Measurements from ENCODE around the gene EFNA5. TPM values are rescaled to one million over a fixed set of nuclear protein-coding genes. Genes with fewer than 3 reads are reported as not detected.

Gene EFNA5
- total RNA-seq, 1 donor from 2014 or later: 38.9 TPM

- Mint-ChIP-seq H3K4me3 (ENCODE audit: unreplicated experiment) (no peak overlapping the region), H3K27me3 (ENCODE audit: low read depth) (no peaks in the 10 kb centered on the region), H3K36me3 (ENCODE audit: low read depth) (no peaks in the 10 kb centered on the region), H3K9me3 (ENCODE audit: low read depth) (no peaks in the 10 kb centered on the region), H3K4me1 (ENCODE audit: low read depth) (peaks cover 20% of the 10 kb centered on the region), H3K27ac (ENCODE audit: unreplicated experiment) (no peak overlapping the region)
- no peak for TF ChIP-seq CTCF (IDR thresholded peaks at IDR 0.05)
- DNase-seq (ENCODE audit: low spot score): no peak
Measured at GRCh38 chr5:107512029-107512428, 158.7 kb downstream of the EFNA5 start.

- no peak for TF ChIP-seq CTCF (IDR thresholded peaks at IDR 0.05)
- H3K27me3 Mint-ChIP-seq (ENCODE audit: low read depth): no peaks in the 10 kb centered on the region
- H3K4me1 Mint-ChIP-seq (ENCODE audit: low read depth): peaks cover 16% of the 10 kb centered on the region
- no peak overlapping the region for H3K4me3 Mint-ChIP-seq (ENCODE audit: unreplicated experiment)
- no peaks in the 10 kb centered on the region for H3K9me3 Mint-ChIP-seq (ENCODE audit: low read depth)
- no peaks in the 10 kb centered on the region for H3K36me3 Mint-ChIP-seq (ENCODE audit: low read depth)
- no peak overlapping the region for H3K27ac Mint-ChIP-seq (ENCODE audit: unreplicated experiment)
- no peak for DNase-seq (ENCODE audit: low spot score)
Measured at GRCh38 chr5:107510125-107510524, 160.6 kb downstream of the EFNA5 start.

DNA sequence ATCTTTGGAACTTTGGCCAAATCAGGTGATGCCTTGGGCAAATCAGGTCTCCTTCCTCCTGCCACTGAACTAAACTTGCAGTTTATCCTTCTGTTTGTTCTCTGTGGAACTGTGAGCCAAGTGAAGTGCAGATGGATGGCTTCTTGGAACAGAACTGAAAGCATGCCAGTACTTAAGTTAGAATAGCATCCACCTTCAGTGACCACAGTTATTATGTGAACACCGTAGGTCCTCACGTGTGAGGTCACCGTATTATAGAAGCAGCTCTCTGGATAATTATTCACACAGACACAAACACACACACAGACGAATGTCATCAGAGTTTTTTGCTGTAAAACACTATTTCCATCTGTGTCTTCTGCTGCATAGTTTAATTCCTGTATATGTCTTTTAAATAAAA, 162.6 kb downstream of the EFNA5 start:
- no peak overlapping the region for H3K4me3 Mint-ChIP-seq (ENCODE audit: unreplicated experiment)
- no peaks in the 10 kb centered on the region for H3K36me3 Mint-ChIP-seq (ENCODE audit: low read depth)
- DNase-seq (ENCODE audit: low spot score): no peak
- no peak overlapping the region for H3K27ac Mint-ChIP-seq (ENCODE audit: unreplicated experiment)
- H3K27me3 Mint-ChIP-seq (ENCODE audit: low read depth): no peaks in the 10 kb centered on the region
- H3K9me3 Mint-ChIP-seq (ENCODE audit: low read depth): no peaks in the 10 kb centered on the region
- no peak for TF ChIP-seq CTCF (IDR thresholded peaks at IDR 0.05)
- H3K4me1 Mint-ChIP-seq (ENCODE audit: low read depth): peaks cover 4% of the 10 kb centered on the region

- no peak overlapping the region for H3K4me3 Mint-ChIP-seq (ENCODE audit: unreplicated experiment)
- no peaks in the 10 kb centered on the region for H3K36me3 Mint-ChIP-seq (ENCODE audit: low read depth)
- no peak for DNase-seq (ENCODE audit: low spot score)
- peaks cover 9% of the 10 kb centered on the region for H3K4me1 Mint-ChIP-seq (ENCODE audit: low read depth)
- H3K27me3 Mint-ChIP-seq (ENCODE audit: low read depth): no peaks in the 10 kb centered on the region
- no peaks in the 10 kb centered on the region for H3K9me3 Mint-ChIP-seq (ENCODE audit: low read depth)
- H3K27ac Mint-ChIP-seq (ENCODE audit: unreplicated experiment): no peak overlapping the region
- no peak for TF ChIP-seq CTCF (IDR thresholded peaks at IDR 0.05)
Measured at GRCh38 chr5:107505763-107506534, 164.8 kb downstream of the EFNA5 start.

- Mint-ChIP-seq H3K36me3 (ENCODE audit: low read depth) (no peaks in the 10 kb centered on the region), H3K4me1 (ENCODE audit: low read depth) (peaks cover 9% of the 10 kb centered on the region), H3K9me3 (ENCODE audit: low read depth) (no peaks in the 10 kb centered on the region), H3K27ac (ENCODE audit: unreplicated experiment) (no peak overlapping the region), H3K27me3 (ENCODE audit: low read depth) (no peaks in the 10 kb centered on the region), H3K4me3 (ENCODE audit: unreplicated experiment) (no peak overlapping the region)
- DNase-seq (ENCODE audit: low spot score): no peak
- no peak for TF ChIP-seq CTCF (IDR thresholded peaks at IDR 0.05)
Measured at GRCh38 chr5:107504424-107504823, 166.3 kb downstream of the EFNA5 start.
